Heart right ventricle (tissue), 16 donors: ENCODE results near the gene ENPP1. TPM values are rescaled to one million over a fixed set of nuclear protein-coding genes. Genes with fewer than 3 reads are reported as not detected.

Experiments
- ATAC-seq, 8 donors: fragments of 200-7000 bp; cut with Tn5 transposase; one replicate each; pipeline ENCODE4 v1.9.1; 2020; ENCODE audit warnings: mild to moderate bottlenecking in 8 of 8, moderate library complexity in 8 of 8, moderate number of reproducible peaks in 1 of 8
- DNase-seq, 2 donors: peaks; one replicate each; pipeline ENCODE4 v3.0.0-alpha.2; 2020
- H3K27ac ChIP-seq, 10 donors: fragments of 200-600 bp; sonication (generic) in 2 of 10; one replicate each; pipeline versions ENCODE4 v1.5.0 to v1.8.0; 2020 to 2022; ENCODE audit warnings: mild to moderate bottlenecking in 3 of 10
- H3K27me3 ChIP-seq, 7 donors: fragments of 200-600 bp; one replicate each; pipeline ENCODE4 v1.8.0; 2021 to 2022; ENCODE audit warnings: mild to moderate bottlenecking in 2 of 7
- H3K36me3 ChIP-seq, 9 donors: fragments of 200-600 bp; sonication (generic) in 1 of 9; one replicate each; pipeline versions ENCODE4 v1.5.0 to v1.8.0; 2020 to 2022; ENCODE audit warnings: mild to moderate bottlenecking in 2 of 9
- H3K4me1 ChIP-seq, 9 donors: fragments of 200-600 bp; sonication (generic) in 1 of 9; one replicate each; pipeline versions ENCODE4 v1.5.0 to v1.8.0; 2020 to 2022; ENCODE audit warnings: mild to moderate bottlenecking in 4 of 9
- H3K4me3 ChIP-seq, 10 donors: fragments of 200-600 bp; sonication (generic) in 2 of 10; one replicate each; pipeline versions ENCODE4 v1.5.0 to v1.8.0; 2020 to 2022; ENCODE audit warnings: mild to moderate bottlenecking in 7 of 10, moderate library complexity in 2 of 10
- H3K9me3 ChIP-seq, 11 donors: fragments of 200-600 bp in 10 of 11; sonication (generic) in 2 of 11; one replicate each; pipeline versions ENCODE4 v1.5.0 to v1.8.0; 2013 to 2022; ENCODE audit warnings: mild to moderate bottlenecking in 2 of 11, control low read depth in 1 of 11, moderate library complexity in 1 of 11
- WGBS, 2 donors: extraction: QIAGEN DNeasy Blood & Tissue Kit; methylation state at CpG; one replicate each; pipeline ENCODE4 v1.1.7; 2013; ENCODE audit warnings: inconsistent platforms in 1 of 2; 5-methylcytosine and 5-hydroxymethylcytosine counted together
- intact Hi-C, 10 donors: fragments of 100-400 bp; cut with DNase I; formaldehyde crosslinking; loops; one replicate each; pipeline versions ENCODE4 v1.11.1 to v1.14.2; 2022
- polyA plus RNA-seq, 2 donors: library from polyadenylated mRNA; stranded (reverse); fragments of 200-250 nt; gene quantifications; one replicate each; pipeline ENCODE4 v1.2.3, GENCODE V29; 2013
- total RNA-seq, 10 donors: library from RNA; stranded (reverse); fragmentation: NEBNext Ultra II Directional in 3 of 10; extraction: Animal tissue kit (Norgen Biotek cat#: 25700) in 3 of 10; gene quantifications; one replicate each; pipeline versions ENCODE4 v1.2.1 to v1.2.4, GENCODE V29; 2021 to 2023
- TF ChIP-seq, protein P1 (sequence below), 9 donors: fragments of 200-600 bp; sonication (generic) in 2 of 9; IDR thresholded peaks; one replicate each; pipeline versions ENCODE4 v1.5.0 to v1.8.0; 2021 to 2022; ENCODE audit warnings: antibody characterized with exemption in 9 of 9, mild to moderate bottlenecking in 5 of 9, moderate library complexity in 1 of 9
- donor health status: Arrhythmogenic right ventricular cardiomyopathy.
- donor health status: ischemic (EF 13 %, LVEDD 7.1; RV severe dilation, severe dysfunction).
- donor health status: healthy with polysubstance abuse.
- donor health status: DM: no; HTN: yes; CAD: no.
- donor health status: DM: no; HTN: no; CAD: no.
- donor health status: ischemic (EF 25% LVEDD 6.9; RV normal size, moderate dysfunction).
- donor health status: ischemic (EF 25% LVEDD 5.7; RV mildly dilated, moderate dysfunction).
- donor health status: healthy.
- donor health status: DM: yes; HTN: yes; CAD: no.
- donor health status: Ischemic cardiomyopathy.
- donor health status: ischemic (EF 35%, LVEDD 5.7; RV mildly dilated, moderate dysfunction).
- donor health status: nonischemic (EF 11% LVEDD 7.7; RV severe dilation, severe dysfunction).
- donor health status: DM: yes; HTN: yes; CAD: no.
- donor health status: PGD.
- donor health status: ischemic (EF 29% LVEDD 5.4; RV normal size, mild dysfunction).
- donor health status: nonischemic (EF 23%, LVEDD 6.1; RV moderate dilation, normal function).

Gene ENPP1
- total and polyA plus RNA-seq, 12 donors, result 0.45 to 3.2 (median 2.1) TPM

DNA sequence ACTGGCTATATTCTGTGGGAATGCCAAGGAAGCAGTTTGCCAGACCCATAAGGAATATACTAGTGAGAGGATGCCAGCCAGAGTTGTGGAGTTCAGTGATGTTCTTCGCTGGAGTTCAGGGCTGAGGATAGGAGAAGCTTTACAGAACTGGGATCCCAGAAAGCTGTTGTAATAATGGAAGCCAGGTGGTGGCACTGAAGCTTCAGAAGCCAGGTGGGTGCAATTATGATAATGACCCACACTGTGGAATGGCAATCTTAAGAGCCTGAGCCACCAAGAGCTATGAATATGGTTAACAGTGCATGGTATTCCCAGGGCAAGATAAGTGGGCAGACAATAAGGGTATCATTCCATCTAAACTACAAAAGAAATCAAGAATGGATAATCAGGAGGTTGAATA lies 25.1 kb upstream of the ENPP1 start:
- TF ChIP-seq, protein P1, sequence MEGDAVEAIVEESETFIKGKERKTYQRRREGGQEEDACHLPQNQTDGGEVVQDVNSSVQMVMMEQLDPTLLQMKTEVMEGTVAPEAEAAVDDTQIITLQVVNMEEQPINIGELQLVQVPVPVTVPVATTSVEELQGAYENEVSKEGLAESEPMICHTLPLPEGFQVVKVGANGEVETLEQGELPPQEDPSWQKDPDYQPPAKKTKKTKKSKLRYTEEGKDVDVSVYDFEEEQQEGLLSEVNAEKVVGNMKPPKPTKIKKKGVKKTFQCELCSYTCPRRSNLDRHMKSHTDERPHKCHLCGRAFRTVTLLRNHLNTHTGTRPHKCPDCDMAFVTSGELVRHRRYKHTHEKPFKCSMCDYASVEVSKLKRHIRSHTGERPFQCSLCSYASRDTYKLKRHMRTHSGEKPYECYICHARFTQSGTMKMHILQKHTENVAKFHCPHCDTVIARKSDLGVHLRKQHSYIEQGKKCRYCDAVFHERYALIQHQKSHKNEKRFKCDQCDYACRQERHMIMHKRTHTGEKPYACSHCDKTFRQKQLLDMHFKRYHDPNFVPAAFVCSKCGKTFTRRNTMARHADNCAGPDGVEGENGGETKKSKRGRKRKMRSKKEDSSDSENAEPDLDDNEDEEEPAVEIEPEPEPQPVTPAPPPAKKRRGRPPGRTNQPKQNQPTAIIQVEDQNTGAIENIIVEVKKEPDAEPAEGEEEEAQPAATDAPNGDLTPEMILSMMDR (IDR thresholded peaks at IDR 0.05), result peak in 2 of 9 donors; percentile 8 to 16
- ATAC-seq (no peak), DNase-seq (no peak)
- Histone ChIP-seq H3K4me1 (peaks cover 0 to 7% (median 0%) of the 10 kb centered on the region in 9 donors), H3K27me3 (no peaks in the 10 kb centered on the region), H3K4me3 (no peak overlapping the region), H3K9me3 (peaks cover 0 to 3% (median 0%) of the 10 kb centered on the region in 11 donors), H3K27ac (no peak overlapping the region), H3K36me3 (no peaks in the 10 kb centered on the region)
- 91 to 97% methylated on average over 1 of the region's 1 CpG for whole genome bisulfite sequencing, 2 donors
- intact Hi-C loops, result loop anchor here in 2 of 10 donors (10.0 kb wide), 1 partner anchor 132 kb away; no protein-coding TSS in a partner anchor

DNA sequence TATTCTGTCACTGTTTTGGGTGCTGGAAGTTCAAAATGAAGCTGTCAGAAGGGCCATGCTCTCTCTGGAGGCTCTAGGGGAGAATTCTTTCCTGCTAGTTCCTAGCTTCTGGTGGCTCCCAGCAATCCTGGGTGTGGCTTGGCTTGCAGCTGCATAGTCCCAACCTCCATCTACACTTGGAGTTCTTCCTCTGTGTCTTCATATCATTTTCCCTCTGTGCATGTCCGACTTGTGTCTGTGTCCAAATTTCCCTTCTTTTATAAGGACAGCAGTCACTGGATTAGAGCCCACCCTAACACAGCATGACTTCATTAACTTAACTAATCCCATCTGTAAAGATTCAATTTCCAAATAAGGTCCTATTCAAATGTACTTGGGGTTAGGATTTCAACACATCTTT lies 23.3 kb upstream of the ENPP1 start:
- WGBS, 2 donors, result 52 to 60% methylated on average over 1 of the region's 1 CpG
- no peaks in the 10 kb centered on the region for H3K36me3 ChIP-seq
- no peaks in the 10 kb centered on the region for H3K27me3 ChIP-seq
- peak overlapping the region in 1 of 10 donors; percentile 21 for H3K27ac ChIP-seq
- peaks cover 0 to 3% (median 0%) of the 10 kb centered on the region in 11 donors for H3K9me3 ChIP-seq
- H3K4me1 ChIP-seq, result no peaks in the 10 kb centered on the region
- TF ChIP-seq, protein P1 (IDR thresholded peaks at IDR 0.05), result no peak
- peak in 4 of 8 donors; percentile 31 to 74 (median 56) for ATAC-seq
- no peak for DNase-seq
- intact Hi-C loops, result loop anchor here in 2 of 10 donors (10.0 kb wide), 1 partner anchor 130 kb away; no protein-coding TSS in a partner anchor
- no peak overlapping the region for H3K4me3 ChIP-seq

DNA sequence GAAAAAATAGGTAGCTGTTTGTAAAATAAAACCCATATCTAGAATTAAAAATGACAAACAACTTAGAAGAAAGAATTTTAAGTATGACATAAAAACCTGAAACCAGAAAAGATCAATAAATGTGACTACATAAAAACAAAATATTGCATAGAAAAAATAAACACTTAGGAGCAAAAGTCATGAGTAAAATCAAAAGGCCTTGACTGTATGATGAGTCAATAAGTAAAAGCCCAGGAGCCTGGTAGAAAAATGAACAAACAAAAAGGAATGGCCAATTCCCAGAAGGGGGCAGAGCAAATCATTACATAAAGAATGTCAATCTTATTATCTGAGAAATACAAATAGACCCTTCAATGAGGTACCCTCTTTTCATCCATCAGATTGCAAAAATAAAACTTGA lies 20.7 kb upstream of the ENPP1 start:
- Histone ChIP-seq H3K27ac (no peak overlapping the region), H3K9me3 (peaks cover 0 to 3% (median 0%) of the 10 kb centered on the region in 11 donors), H3K27me3 (no peaks in the 10 kb centered on the region), H3K4me1 (no peaks in the 10 kb centered on the region), H3K36me3 (no peaks in the 10 kb centered on the region), H3K4me3 (no peak overlapping the region)
- TF ChIP-seq, protein P1 (IDR thresholded peaks at IDR 0.05), result no peak
- intact Hi-C loops, result loop anchor here in 2 of 10 donors (10.0 kb wide), 1 partner anchor 128 kb away; no protein-coding TSS in a partner anchor
- DNase-seq (no peak), ATAC-seq (no peak)

DNA sequence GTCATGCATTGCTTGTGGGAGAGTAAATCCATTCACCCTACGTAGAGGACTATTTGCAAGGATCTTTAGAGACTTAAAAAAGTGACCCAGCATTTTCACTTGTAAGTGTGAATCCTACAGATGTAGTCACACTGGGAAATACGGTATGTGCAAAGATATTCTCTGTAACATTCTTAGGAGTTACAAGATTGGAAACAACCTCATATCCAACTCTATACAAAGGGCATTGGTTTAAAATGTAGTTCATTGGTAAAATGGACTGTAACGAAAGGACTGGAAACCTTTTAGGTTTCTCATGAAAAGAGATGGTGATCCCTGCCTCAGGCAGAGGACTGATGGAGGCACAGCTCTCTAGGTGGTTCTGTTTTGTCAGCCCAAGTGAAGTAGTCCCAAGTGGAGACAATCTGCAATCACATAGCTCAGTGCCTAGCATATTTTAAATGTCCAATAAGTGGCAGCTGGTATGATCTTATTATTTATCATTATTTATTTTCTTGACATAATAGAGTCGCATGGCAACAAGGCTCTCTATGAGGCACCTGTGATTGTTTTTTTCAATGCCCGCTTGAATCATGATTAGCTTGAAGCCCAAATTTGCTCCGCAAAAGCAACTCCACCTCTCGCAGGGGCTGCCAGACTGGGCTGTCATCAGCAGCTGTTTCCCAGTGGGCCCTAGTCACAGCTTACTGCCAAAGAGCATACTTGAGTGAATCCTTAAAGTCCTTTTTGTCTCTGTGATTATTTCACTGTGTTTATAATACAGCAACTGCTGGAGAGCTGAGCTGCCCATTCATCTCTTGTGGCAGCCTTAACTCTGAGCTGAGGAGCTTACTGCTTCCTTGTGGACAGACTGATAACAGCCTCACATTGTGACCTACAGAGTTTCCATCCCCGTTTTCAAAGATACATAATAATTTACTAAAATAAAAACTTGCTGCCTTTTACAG lies 19.8 kb upstream of the ENPP1 start:
- WGBS, 2 donors, result 47 to 53% methylated on average over 8 of the region's 8 CpGs
- Histone ChIP-seq H3K36me3 (no peaks in the 10 kb centered on the region), H3K4me1 (no peaks in the 10 kb centered on the region), H3K27ac (no peak overlapping the region), H3K9me3 (peaks cover 0 to 3% (median 0%) of the 10 kb centered on the region in 11 donors), H3K4me3 (no peak overlapping the region), H3K27me3 (no peaks in the 10 kb centered on the region)
- TF ChIP-seq, protein P1 (IDR thresholded peaks at IDR 0.05), result peak in 3 of 9 donors; percentile 25 to 50 (median 36)
- DNase-seq, result peak in 1 of 2 donors; percentile 27
- peak in 5 of 8 donors; percentile 33 to 73 (median 57) for ATAC-seq
- intact Hi-C loops, result loop anchor here in 2 of 10 donors (10.0 kb wide), 1 partner anchor 127 kb away; no protein-coding TSS in a partner anchor
